ENCODE measurements around the gene CFAP46. TPM values are rescaled to one million over a fixed set of nuclear protein-coding genes. Genes with fewer than 3 reads are reported as not detected.

The CFAP46 gene
- total RNA-seq: 0.37 and 1.1 TPM in 2 replicates

GRCh38 chr10:132942101-132943057, at the start of gene CFAP46:
Gene CFAP46 (minus strand): TSS chr10:132942570. CDS start chr10:132942484, 86 bp downstream.

GRCh38 chr10:132785723-132786475, 156.5 kb downstream of the CFAP46 start, which contains the start of gene NKX6-2:
Gene NKX6-2 (minus strand): TSS chr10:132786147. CDS start chr10:132785948, 199 bp downstream.

Other genes with a start within 250 kb of the CFAP46 start
- gene NKX6-2, start 156.4 kb downstream of the CFAP46 start, total RNA-seq: not detected in 2 replicates
- gene ADGRA1, start 145.4 kb upstream of the CFAP46 start, total RNA-seq: not detected in 2 replicates
- gene KNDC1, start 217.6 kb upstream of the CFAP46 start, total RNA-seq: 0.57 and 1.3 TPM in 2 replicates